ENCODE data around the gene ABHD16A.

GRCh38 chr6:31750411-31751022 is 47.4 kb upstream of the ABHD16A start:
- TF ChIP-seq KDM1A (IDR thresholded peaks at IDR 0.05; ENCODE audit: borderline replicate concordance) (no peak), E4F1 (IDR thresholded peaks at IDR 0.05; ENCODE audit: borderline replicate concordance, partially characterized antibody) (no peak)
- TF ChIP-seq, protein P1, sequence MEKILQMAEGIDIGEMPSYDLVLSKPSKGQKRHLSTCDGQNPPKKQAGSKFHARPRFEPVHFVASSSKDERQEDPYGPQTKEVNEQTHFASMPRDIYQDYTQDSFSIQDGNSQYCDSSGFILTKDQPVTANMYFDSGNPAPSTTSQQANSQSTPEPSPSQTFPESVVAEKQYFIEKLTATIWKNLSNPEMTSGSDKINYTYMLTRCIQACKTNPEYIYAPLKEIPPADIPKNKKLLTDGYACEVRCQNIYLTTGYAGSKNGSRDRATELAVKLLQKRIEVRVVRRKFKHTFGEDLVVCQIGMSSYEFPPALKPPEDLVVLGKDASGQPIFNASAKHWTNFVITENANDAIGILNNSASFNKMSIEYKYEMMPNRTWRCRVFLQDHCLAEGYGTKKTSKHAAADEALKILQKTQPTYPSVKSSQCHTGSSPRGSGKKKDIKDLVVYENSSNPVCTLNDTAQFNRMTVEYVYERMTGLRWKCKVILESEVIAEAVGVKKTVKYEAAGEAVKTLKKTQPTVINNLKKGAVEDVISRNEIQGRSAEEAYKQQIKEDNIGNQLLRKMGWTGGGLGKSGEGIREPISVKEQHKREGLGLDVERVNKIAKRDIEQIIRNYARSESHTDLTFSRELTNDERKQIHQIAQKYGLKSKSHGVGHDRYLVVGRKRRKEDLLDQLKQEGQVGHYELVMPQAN (conservative IDR thresholded peaks at IDR 0.05), result no peak
